ENCODE results near the gene USH2A. TPM values are rescaled to one million over a fixed set of nuclear protein-coding genes. Genes with fewer than 3 reads are reported as not detected.

The USH2A gene
- total and polyA plus RNA-seq, 8 donors = 0.03 to 0.28 (median 0.06) TPM

- Histone ChIP-seq H3K4me1 (no peaks in the 10 kb centered on the region), H3K36me3 (no peaks in the 10 kb centered on the region), H3K27me3 (no peaks in the 10 kb centered on the region), H3K27ac (no peak overlapping the region), H3K4me3 (no peak overlapping the region), H3K9me3 (no peaks in the 10 kb centered on the region)
- DNase-seq = no peak
- no peak for TF ChIP-seq CTCF (IDR thresholded peaks at IDR 0.05)
- no peak for ATAC-seq
- WGBS, 2 donors = 47 to 57% methylated on average over 9 of the region's 9 CpGs
- FAIRE-seq = no peak
- intact Hi-C loops (cut with DNase I) = no loop called here
Observed at GRCh38 chr1:215650446-215651149, 772.6 kb downstream of the USH2A start.

GRCh38 chr1:215648957-215649356 is 774.3 kb downstream of the USH2A start:
- TF ChIP-seq CTCF (IDR thresholded peaks at IDR 0.05) = no peak
- no peaks in the 10 kb centered on the region for H3K4me1 ChIP-seq
- no peak for ATAC-seq
- H3K9me3 ChIP-seq = no peaks in the 10 kb centered on the region
- no peak for DNase-seq
- no peak overlapping the region for H3K4me3 ChIP-seq
- H3K36me3 ChIP-seq = no peaks in the 10 kb centered on the region
- FAIRE-seq = no peak
- no peak overlapping the region for H3K27ac ChIP-seq
- 72 to 86% methylated on average over 4 of the region's 4 CpGs for WGBS, 2 donors
- no peaks in the 10 kb centered on the region for H3K27me3 ChIP-seq
- intact Hi-C loops (cut with DNase I) = no loop called here

GRCh38 chr1:215647738-215648137 is 775.5 kb downstream of the USH2A start:
- TF ChIP-seq CTCF (IDR thresholded peaks at IDR 0.05) = no peak
- no peak for DNase-seq
- Histone ChIP-seq H3K27me3 (no peaks in the 10 kb centered on the region), H3K36me3 (no peaks in the 10 kb centered on the region), H3K27ac (no peak overlapping the region), H3K4me3 (no peak overlapping the region), H3K9me3 (no peaks in the 10 kb centered on the region), H3K4me1 (no peaks in the 10 kb centered on the region)
- peak in 2 of 4 donors; percentile 25 to 45 for ATAC-seq
- intact Hi-C loops (cut with DNase I) = no loop called here
- FAIRE-seq = no peak
- 55 to 67% methylated on average over 3 of the region's 3 CpGs for WGBS, 2 donors

DNA sequence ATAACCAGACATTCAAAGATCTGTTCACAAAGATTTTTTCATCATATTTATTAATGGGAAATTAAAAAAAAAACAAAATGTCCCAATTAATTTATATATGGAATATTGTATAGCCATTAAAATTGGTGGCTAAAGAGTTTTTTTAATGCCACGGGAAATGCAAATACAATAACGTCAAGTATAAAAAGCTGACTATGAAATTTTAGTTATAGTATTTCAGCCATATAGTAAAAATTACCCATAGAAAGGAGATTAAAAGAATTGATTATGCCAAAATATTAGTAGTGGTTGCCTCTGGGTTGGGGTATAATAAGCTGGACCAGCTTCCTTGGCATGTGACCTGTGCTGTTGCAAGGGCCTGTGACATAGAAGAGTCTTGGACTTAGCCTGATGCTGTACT is 777.4 kb downstream of the USH2A start:
- ATAC-seq = no peak
- 87 to 93% methylated on average over 2 of the region's 2 CpGs for WGBS, 2 donors
- H3K27ac ChIP-seq = no peak overlapping the region
- no peak for DNase-seq
- no peaks in the 10 kb centered on the region for H3K4me1 ChIP-seq
- no peaks in the 10 kb centered on the region for H3K36me3 ChIP-seq
- no peaks in the 10 kb centered on the region for H3K9me3 ChIP-seq
- no peak for FAIRE-seq
- TF ChIP-seq CTCF (IDR thresholded peaks at IDR 0.05) = no peak
- intact Hi-C loops (cut with DNase I) = no loop called here
- no peaks in the 10 kb centered on the region for H3K27me3 ChIP-seq
- H3K4me3 ChIP-seq = no peak overlapping the region

GRCh38 chr1:215645182-215645581 is 778.1 kb downstream of the USH2A start:
- no peaks in the 10 kb centered on the region for H3K36me3 ChIP-seq
- no peaks in the 10 kb centered on the region for H3K9me3 ChIP-seq
- 85 to 89% methylated on average over 4 of the region's 4 CpGs for WGBS, 2 donors
- ATAC-seq (no peak), DNase-seq (no peak), FAIRE-seq (no peak)
- H3K27ac ChIP-seq = no peak overlapping the region
- H3K4me1 ChIP-seq = no peaks in the 10 kb centered on the region
- intact Hi-C loops (cut with DNase I) = no loop called here
- H3K27me3 ChIP-seq = no peaks in the 10 kb centered on the region
- no peak for TF ChIP-seq CTCF (IDR thresholded peaks at IDR 0.05)
- no peak overlapping the region for H3K4me3 ChIP-seq

Data from pancreas (tissue), 10 donors.